ENCODE measurements around the gene TPCN2. TPM values are rescaled to one million over a fixed set of nuclear protein-coding genes. Genes with fewer than 3 reads are reported as not detected.

Gene TPCN2
- total and polyA plus RNA-seq, 2 of the 8 experiments (the other 6 are each of a cell fraction or from before 2014, with no cell fraction given), result 9.7 to 18.6 TPM

DNA sequence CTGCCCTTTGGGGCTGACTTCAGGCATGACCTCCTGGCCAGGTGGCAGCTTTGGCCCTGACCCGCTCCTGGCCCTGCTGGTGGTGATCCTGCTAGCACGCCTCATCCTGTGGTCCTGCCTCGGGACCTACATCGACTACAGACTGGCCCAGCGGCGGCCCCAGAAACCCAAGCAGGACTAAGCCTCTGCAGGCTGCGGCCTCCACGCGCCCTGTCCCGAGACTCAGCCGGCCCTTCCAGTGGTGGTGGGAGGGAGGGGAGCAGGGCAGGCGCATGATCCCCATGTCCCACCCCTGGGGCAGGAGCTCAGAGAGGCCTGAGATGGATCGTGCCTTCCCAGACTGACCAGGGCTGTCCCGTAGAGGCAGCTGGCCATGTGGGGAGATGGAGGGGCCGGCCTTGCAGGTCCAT is 109.1 kb downstream of the TPCN2 start:
- Histone ChIP-seq H2AFZ (ENCODE audit: low read length) (no peak overlapping the region), H3K4me1 (replicated peaks in 1 of 4; ENCODE audit: control insufficient read depth in 3 of 4, insufficient read depth in 4 of 4, low read length in 3 of 4) (peaks cover 0 to 1% (median under 1%) of the 10 kb centered on the region in 4 experiments; a peak in 5 of 7 replicates), H2BK20ac (ENCODE audit: low read length) (peak overlapping the region; percentile 32; the same call in 1 of the 2 replicates), H4K8ac (ENCODE audit: extremely low read depth, insufficient read depth, low read length) (peak overlapping the region; percentile 80; the same call in 1 of the 2 replicates), H4K91ac (replicated peaks; ENCODE audit: insufficient read length, low read length) (no peak overlapping the region), H4K5ac (ENCODE audit: insufficient read length, low read depth, low read length) (no peak overlapping the region), H3K79me2 (ENCODE audit: control insufficient read depth in 1 of 2, insufficient read depth in 2 of 2, low read length in 2 of 2) (no peaks in the 10 kb centered on the region), H3K4me3 (ENCODE audit: extremely low read depth in 1 of 4, insufficient read depth in 2 of 4, low read depth in 3 of 4, low read length in 4 of 4) (no peak overlapping the region), H3K9me3 (ENCODE audit: insufficient read depth in 2 of 2, low read depth in 1 of 2, low read length in 1 of 2) (no peaks in the 10 kb centered on the region), H3K23me2 (ENCODE audit: low read depth, low read length) (no peaks in the 10 kb centered on the region), H2BK12ac (ENCODE audit: low read depth, low read length) (no peak overlapping the region), H3K14ac (ENCODE audit: insufficient read length) (no peak overlapping the region), H2BK120ac (replicated peaks; ENCODE audit: low read depth, low read length) (no peak overlapping the region), H2BK5ac (ENCODE audit: low read depth, low read length) (no peak overlapping the region; the same call in 1 of the 2 replicates), H3K27me3 (replicated peaks in 1 of 4; ENCODE audit: control insufficient read depth in 3 of 4, extremely low read depth in 1 of 4, insufficient read depth in 3 of 4, low read length in 3 of 4) (no peaks in the 10 kb centered on the region), H3K56ac (replicated peaks; ENCODE audit: insufficient read length, low read depth, low read length) (no peak overlapping the region), H3K4ac (replicated peaks; ENCODE audit: insufficient read length, low read depth, low read length) (peak overlapping the region; percentile 71), H3K36me3 (ENCODE audit: control insufficient read depth in 2 of 4, insufficient read depth in 4 of 4, low read length in 3 of 4) (no peaks in the 10 kb centered on the region), H3K18ac (ENCODE audit: extremely low read depth, low read length) (no peak overlapping the region; the same call in 1 of the 2 replicates), H3K27ac (ENCODE audit: low read depth, low read length) (no peak overlapping the region), H3K79me1 (ENCODE audit: low read depth, low read length) (no peaks in the 10 kb centered on the region), H2BK15ac (ENCODE audit: low read length) (no peak overlapping the region), H3K23ac (ENCODE audit: insufficient read length) (no peak overlapping the region), H3K4me2 (ENCODE audit: insufficient read depth in 1 of 2, low read depth in 2 of 2, low read length in 2 of 2) (no peak overlapping the region), H3K9ac (replicated peaks in 1 of 4; ENCODE audit: extremely low read depth in 1 of 4, low read depth in 3 of 4, low read length in 3 of 4) (no peak overlapping the region), H2AK5ac (ENCODE audit: low read depth, low read length) (no peak overlapping the region), H4K20me1 (replicated peaks in 1 of 2; ENCODE audit: control insufficient read depth in 1 of 2, insufficient read depth in 2 of 2, low read length in 2 of 2) (no peaks in the 10 kb centered on the region)
- no peak for TF ChIP-seq RNF2 (IDR thresholded peaks at IDR 0.05; ENCODE audit: borderline replicate concordance, low read depth, low read length, missing control alignments, poor library complexity, severe bottlenecking)
- TF ChIP-seq POLR2AphosphoS5 (IDR thresholded peaks at IDR 0.05; ENCODE audit: low read depth, low read length), result no peak
- TF ChIP-seq SP1 (IDR thresholded peaks at IDR 0.05; ENCODE audit: low read depth, low read length), result no peak
- CTCF ChIA-PET (ENCODE audit: partially characterized antibody), result interaction anchor here (0.8 to 4.4 kb wide), 2 partner anchors 26 to 53 kb away, joined by 3 to 25 read pairs; no protein-coding TSS in a partner anchor
- DNase-seq (ENCODE audit: low read depth in 1 of 2, low spot score in 2 of 2) (no peak), FAIRE-seq (no peak)
- WGBS, 2 experiments (ENCODE audit: extremely low coverage in 1 of 2, insufficient coverage in 1 of 2, insufficient read length in 1 of 2, insufficient replicate concordance in 2 of 2, low coverage in 1 of 2, low lambda C conversion rate in 2 of 2, missing lambda C conversion rate in 1 of 2), result 83% methylated on average over 11 of the region's 15 CpGs; no CpG with 5 or more reads in 1 of the 2 experiments
- POLR2A ChIA-PET (ENCODE audit: partially characterized antibody), result no interaction called here
